H9 (cell line): Measurements from ENCODE around the gene WDR81. TPM values are rescaled to one million over a fixed set of nuclear protein-coding genes. Genes with fewer than 3 reads are reported as not detected.

ENCODE experiments used
- DNase-seq: peaks from one replicate; pipeline ENCODE4 v3.0.0-alpha.2; 2017
- H2AFZ ChIP-seq: one replicate; pipeline ENCODE4 v1.6.1; 2013; ENCODE audit warnings: mild to moderate bottlenecking, low read length, control low read depth, moderate library complexity
- H2AK5ac ChIP-seq: 2 replicates; pipeline ENCODE4 v1.6.1; 2013; ENCODE audit warnings: low read length, control low read depth, mixed read lengths; ENCODE audit not compliant: insufficient read length
- H2BK120ac ChIP-seq: one replicate; pipeline ENCODE4 v1.6.1; 2013; ENCODE audit warnings: low read depth, mild to moderate bottlenecking, low read length, control low read depth, inconsistent platforms; ENCODE audit not compliant: poor library complexity, severe bottlenecking
- H2BK12ac ChIP-seq: 2 replicates; pipeline ENCODE4 v1.6.1; 2013; ENCODE audit warnings: low read length, control low read depth, mixed read lengths, low read depth; ENCODE audit not compliant: insufficient read length
- H2BK15ac ChIP-seq: 2 replicates; pipeline ENCODE4 v1.6.1; 2013; ENCODE audit warnings: low read depth, low read length, control low read depth
- H2BK20ac ChIP-seq: one replicate; pipeline ENCODE4 v1.6.1; 2013; ENCODE audit warnings: low read depth, mild to moderate bottlenecking, low read length, control low read depth, inconsistent platforms; ENCODE audit not compliant: poor library complexity, severe bottlenecking
- H2BK5ac ChIP-seq: 2 replicates; pipeline ENCODE4 v1.6.1; 2013; ENCODE audit warnings: low read length, control low read depth, mixed read lengths; ENCODE audit not compliant: insufficient read length
- H3K14ac ChIP-seq: 2 replicates; pipeline ENCODE4 v1.6.1; 2013; ENCODE audit warnings: low read length, control low read depth; ENCODE audit not compliant: insufficient read depth
- H3K18ac ChIP-seq: 2 replicates; pipeline ENCODE4 v1.6.1; 2013; ENCODE audit warnings: low read depth, mild to moderate bottlenecking, mixed read lengths, low read length, control low read depth; ENCODE audit not compliant: insufficient read length
- H3K23ac ChIP-seq: 2 replicates; pipeline ENCODE4 v1.6.1; 2013; ENCODE audit warnings: low read length, control low read depth, mixed read lengths, low read depth; ENCODE audit not compliant: insufficient read length
- H3K23me2 ChIP-seq: 2 replicates; pipeline ENCODE4 v1.6.1; 2013; ENCODE audit warnings: low read depth, mild to moderate bottlenecking, mixed read lengths, low read length, control low read depth; ENCODE audit not compliant: insufficient read length, poor library complexity, severe bottlenecking
- H3K27ac ChIP-seq: 2 replicates; pipeline ENCODE4 v1.5.1; 2013; ENCODE audit warnings: low read length, control low read depth, mixed read lengths, low read depth; ENCODE audit not compliant: insufficient read length
- H3K27me3 ChIP-seq: 2 replicates; pipeline ENCODE4 v1.6.1; 2013; ENCODE audit warnings: low read length, control low read depth, inconsistent platforms; ENCODE audit not compliant: insufficient read depth
- H3K4ac ChIP-seq: 2 replicates; pipeline ENCODE4 v1.6.1; 2013; ENCODE audit warnings: low read depth, mild to moderate bottlenecking, control low read depth, inconsistent platforms, low read length, moderate library complexity
- H3K4me1 ChIP-seq: 2 replicates; pipeline ENCODE4 v1.6.1; 2013; ENCODE audit warnings: low read length, control low read depth, inconsistent platforms; ENCODE audit not compliant: insufficient read depth
- H3K4me2 ChIP-seq: 2 replicates; pipeline ENCODE4 v1.6.1; 2013; ENCODE audit warnings: low read length, control low read depth, mixed read lengths; ENCODE audit not compliant: insufficient read length, insufficient read depth
- H3K56ac ChIP-seq: 2 replicates; pipeline ENCODE4 v1.6.1; 2013; ENCODE audit warnings: low read depth, mild to moderate bottlenecking, mixed read lengths, low read length, control low read depth; ENCODE audit not compliant: insufficient read length
- H3K79me1 ChIP-seq: 2 replicates; pipeline ENCODE4 v1.6.1; 2013; ENCODE audit warnings: low read depth, mild to moderate bottlenecking, moderate library complexity, low read length, control low read depth, inconsistent platforms; ENCODE audit not compliant: insufficient read depth, poor library complexity, severe bottlenecking
- H3K79me2 ChIP-seq: 2 replicates; pipeline ENCODE4 v1.6.1; 2013; ENCODE audit warnings: low read length, control low read depth, inconsistent platforms; ENCODE audit not compliant: insufficient read depth
- H3K9ac ChIP-seq: 2 replicates; pipeline ENCODE4 v1.6.1; 2013; ENCODE audit warnings: low read length, control low read depth, mixed read lengths; ENCODE audit not compliant: insufficient read length; ENCODE audit errors: extremely low read depth
- H3K9me3 ChIP-seq: one replicate; pipeline ENCODE4 v1.6.1; 2013; ENCODE audit warnings: low read depth, low read length, inconsistent platforms; ENCODE audit not compliant: control insufficient read depth
- H3T11ph ChIP-seq: one replicate; pipeline ENCODE4 v1.6.1; 2013; ENCODE audit warnings: mild to moderate bottlenecking, low read length, control low read depth, inconsistent platforms
- H4K20me1 ChIP-seq: one replicate; pipeline ENCODE4 v1.6.1; 2013; ENCODE audit not compliant: control insufficient read depth, insufficient read length, insufficient read depth
- H4K5ac ChIP-seq: 2 replicates; pipeline ENCODE4 v1.6.1; 2013; ENCODE audit warnings: low read depth, mild to moderate bottlenecking, mixed read lengths, low read length, control low read depth; ENCODE audit not compliant: insufficient read length
- H4K8ac ChIP-seq: replicated peaks from 2 replicates; pipeline ENCODE4 v1.6.1; 2013; ENCODE audit warnings: low read length, control low read depth, mixed read lengths, low read depth; ENCODE audit not compliant: insufficient read length
- H4K91ac ChIP-seq: 2 replicates; pipeline ENCODE4 v1.6.1; 2013; ENCODE audit warnings: low read depth, mild to moderate bottlenecking, moderate library complexity, mixed read lengths, low read length, control low read depth; ENCODE audit not compliant: insufficient read length
- H3K27ac Mint-ChIP-seq, 3 experiments: 2 replicates in 2 of 3; 3 replicates in 1 of 3; pipeline ENCODE4 v1.8.0; 2020 to 2021; ENCODE audit warnings: mixed read lengths in 3 of 3, mild to moderate bottlenecking in 1 of 3, moderate library complexity in 1 of 3
- H3K27me3 Mint-ChIP-seq: 2 replicates; pipeline ENCODE4 v1.8.0; 2021; ENCODE audit warnings: low read depth, mild to moderate bottlenecking, moderate library complexity, mixed read lengths
- H3K36me3 Mint-ChIP-seq, 3 experiments: 2 replicates in 2 of 3; 3 replicates in 1 of 3; pipeline ENCODE4 v1.8.0; 2020 to 2021; ENCODE audit warnings: low read depth in 3 of 3, mixed read lengths in 3 of 3; ENCODE audit not compliant: insufficient read depth in 1 of 3
- H3K4me1 Mint-ChIP-seq, 2 experiments: 2 replicates each; pipeline ENCODE4 v1.8.0; 2020; ENCODE audit warnings: mixed read lengths in 2 of 2
- H3K4me3 Mint-ChIP-seq, 2 experiments: 2 replicates in 1 of 2; 3 replicates in 1 of 2; pipeline ENCODE4 v1.8.0; 2020 to 2021; ENCODE audit warnings: mild to moderate bottlenecking in 2 of 2, mixed read lengths in 2 of 2, moderate library complexity in 1 of 2
- H3K9me3 Mint-ChIP-seq, 2 experiments: 2 replicates in 1 of 2; 3 replicates in 1 of 2; pipeline ENCODE4 v1.8.0; 2020; ENCODE audit warnings: mild to moderate bottlenecking in 2 of 2, mixed read lengths in 2 of 2, moderate library complexity in 1 of 2
- WGBS: extraction: QIAGEN DNeasy Blood & Tissue Kit; methylation state at CpG from one replicate; pipeline ENCODE4 v1.1.7; 2013; ENCODE audit warnings: missing lambda C conversion rate, low lambda C conversion rate, mixed read lengths; ENCODE audit not compliant: insufficient read length; ENCODE audit errors: extremely low coverage; 5-methylcytosine and 5-hydroxymethylcytosine counted together
- total RNA-seq: library from RNA; stranded (reverse); gene quantifications from 2 replicates; pipeline ENCODE4 v1.2.1, GENCODE V29; 2021
- TF ChIP-seq, protein P1 (sequence below): fragments of 200-600 bp; sonication (generic); conservative IDR thresholded peaks from 3 replicates; pipeline ENCODE4 v1.8.0; 2021; ENCODE audit warnings: antibody characterized with exemption, mild to moderate bottlenecking

Gene WDR81
- total RNA-seq, 1 experiment from 2014 or later, result 20.2 TPM

DNA sequence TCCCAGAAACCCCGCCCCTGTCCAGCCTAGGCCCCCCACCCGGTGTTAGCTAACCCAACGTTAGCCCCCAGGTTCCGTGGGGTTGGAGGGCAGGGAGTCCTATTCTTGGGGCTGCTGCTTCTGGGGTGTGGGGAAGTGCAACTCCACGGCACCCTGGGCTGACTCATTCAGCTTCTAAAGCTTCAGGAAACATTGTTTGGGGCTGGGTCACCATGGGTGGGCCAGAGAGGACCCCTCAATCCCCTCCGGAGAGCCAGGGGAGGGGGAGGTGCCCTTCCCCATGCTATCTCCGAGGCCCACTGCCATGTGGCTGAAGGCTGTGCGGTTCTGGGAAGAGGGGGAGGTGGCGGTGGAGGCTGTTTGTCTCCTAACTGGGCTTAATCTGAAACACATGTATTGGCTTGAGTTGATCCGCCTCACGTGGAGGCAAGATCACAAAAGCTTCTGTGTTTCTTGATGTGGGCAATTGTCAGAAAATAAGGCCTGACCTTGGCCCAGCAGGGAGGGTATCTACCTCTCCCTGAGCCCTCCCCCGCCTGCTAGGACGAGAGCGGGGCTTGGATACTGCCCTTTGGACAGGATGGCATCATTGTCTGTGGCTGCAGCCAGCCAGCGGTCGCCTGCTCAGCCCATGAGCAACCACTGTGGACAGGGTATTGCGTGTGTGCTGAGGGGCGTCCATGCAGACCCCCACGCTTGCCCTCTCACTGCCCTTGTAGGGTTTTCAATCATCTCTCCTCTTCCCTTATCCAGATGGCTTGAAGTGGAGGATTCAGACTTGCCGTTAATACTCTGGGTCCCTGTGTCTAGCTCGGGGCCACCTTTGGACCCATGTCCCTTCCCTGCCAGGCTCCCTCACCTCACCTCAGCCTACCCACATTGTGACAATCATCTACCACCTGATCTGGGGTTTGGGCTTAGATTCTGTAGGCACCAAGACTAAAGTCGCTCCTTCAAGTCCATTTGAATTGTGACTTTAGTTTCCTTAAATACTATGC, 38.7 kb downstream of the WDR81 start:
- no peaks in the 10 kb centered on the region for H3K9me3 ChIP-seq
- no peaks in the 10 kb centered on the region for H3K79me1 ChIP-seq
- H3K36me3 Mint-ChIP-seq, result peaks cover 0 to 5% (median 0%) of the 10 kb centered on the region in 3 experiments; a peak in 4 of 7 replicates
- H3K4ac ChIP-seq, result no peak overlapping the region
- H2BK20ac ChIP-seq, result no peak overlapping the region
- H4K8ac ChIP-seq, result no peak overlapping the region
- H2BK15ac ChIP-seq, result no peak overlapping the region
- no peak overlapping the region for H2BK120ac ChIP-seq
- peaks cover 6% of the 10 kb centered on the region; the same call in 1 of the 2 replicates for H3K4me1 ChIP-seq
- no peak overlapping the region for H3T11ph ChIP-seq
- no peak overlapping the region for H3K23ac ChIP-seq
- H3K79me2 ChIP-seq, result no peaks in the 10 kb centered on the region
- H3K4me2 ChIP-seq, result peak overlapping the region; percentile 47
- no peaks in the 10 kb centered on the region for H3K9me3 Mint-ChIP-seq
- no peaks in the 10 kb centered on the region for H4K20me1 ChIP-seq
- peaks cover 2% of the 10 kb centered on the region; the same call in 1 of the 2 replicates for H3K27me3 Mint-ChIP-seq
- H3K14ac ChIP-seq, result peak overlapping the region; percentile 7; the same call in 1 of the 2 replicates
- H3K18ac ChIP-seq, result no peak overlapping the region
- peak overlapping the region; percentile 36 to 68 for H3K4me3 Mint-ChIP-seq
- peaks cover 28 to 29% of the 10 kb centered on the region in 2 experiments for H3K4me1 Mint-ChIP-seq
- no peak overlapping the region for H2BK5ac ChIP-seq
- no peak overlapping the region for H2BK12ac ChIP-seq
- H3K23me2 ChIP-seq, result peaks cover 5% of the 10 kb centered on the region
- no peak overlapping the region for H4K91ac ChIP-seq
- no peak overlapping the region for H2AFZ ChIP-seq
- no peak for DNase-seq
- H3K27me3 ChIP-seq, result no peaks in the 10 kb centered on the region
- H3K56ac ChIP-seq, result no peak overlapping the region
- no peak overlapping the region for H4K5ac ChIP-seq
- H3K27ac Mint-ChIP-seq, result peak overlapping the region in 2 of 3 experiments; percentile 2 to 62; a peak in 2 of 7 replicates
- H3K9ac ChIP-seq, result no peak overlapping the region
- no peak overlapping the region for H2AK5ac ChIP-seq
- TF ChIP-seq, protein P1, sequence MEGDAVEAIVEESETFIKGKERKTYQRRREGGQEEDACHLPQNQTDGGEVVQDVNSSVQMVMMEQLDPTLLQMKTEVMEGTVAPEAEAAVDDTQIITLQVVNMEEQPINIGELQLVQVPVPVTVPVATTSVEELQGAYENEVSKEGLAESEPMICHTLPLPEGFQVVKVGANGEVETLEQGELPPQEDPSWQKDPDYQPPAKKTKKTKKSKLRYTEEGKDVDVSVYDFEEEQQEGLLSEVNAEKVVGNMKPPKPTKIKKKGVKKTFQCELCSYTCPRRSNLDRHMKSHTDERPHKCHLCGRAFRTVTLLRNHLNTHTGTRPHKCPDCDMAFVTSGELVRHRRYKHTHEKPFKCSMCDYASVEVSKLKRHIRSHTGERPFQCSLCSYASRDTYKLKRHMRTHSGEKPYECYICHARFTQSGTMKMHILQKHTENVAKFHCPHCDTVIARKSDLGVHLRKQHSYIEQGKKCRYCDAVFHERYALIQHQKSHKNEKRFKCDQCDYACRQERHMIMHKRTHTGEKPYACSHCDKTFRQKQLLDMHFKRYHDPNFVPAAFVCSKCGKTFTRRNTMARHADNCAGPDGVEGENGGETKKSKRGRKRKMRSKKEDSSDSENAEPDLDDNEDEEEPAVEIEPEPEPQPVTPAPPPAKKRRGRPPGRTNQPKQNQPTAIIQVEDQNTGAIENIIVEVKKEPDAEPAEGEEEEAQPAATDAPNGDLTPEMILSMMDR, result no peak
- no CpG with 5 or more reads among the region's 22 CpGs for WGBS
- H3K27ac ChIP-seq, result no peak overlapping the region
